HepG2 (cell line): ENCODE data around the gene MPC1L. TPM values are rescaled to one million over a fixed set of nuclear protein-coding genes. Genes with fewer than 3 reads are reported as not detected.
A peak's percentile ranks its signal among the peaks of the same experiment; 100 is the strongest.

Source experiments
- ATF4 ChIP-seq, 2 experiments: fragments of 450-650 bp in 1 of 2; sonication (generic) in 1 of 2; formaldehyde crosslinking; IDR thresholded peaks; 2 replicates each; pipeline versions ENCODE4 v1.5.0 to v1.8.0; 2020 to 2022; ENCODE audit warnings: mild to moderate bottlenecking in 1 of 2, missing genetic modification reagents in 1 of 2
- CREB1 ChIP-seq, 2 experiments: fragments of 450-650 bp in 1 of 2; IDR thresholded peaks; 2 replicates each; pipeline ENCODE4 v1.6.1; 2016 to 2017; ENCODE audit warnings: control low read depth in 1 of 2, mild to moderate bottlenecking in 1 of 2, missing compliant biosample characterization in 1 of 2, missing genetic modification characterization in 1 of 2
- EZH2 ChIP-seq: conservative IDR thresholded peaks from 2 replicates; pipeline ENCODE4 v1.6.1; 2012; ENCODE audit warnings: mild to moderate bottlenecking, low read depth, low read length, moderate library complexity
- KDM1A ChIP-seq: IDR thresholded peaks from 2 replicates; pipeline ENCODE4 v1.6.1; 2016; ENCODE audit warnings: missing compliant biosample characterization
- KLF12 ChIP-seq: sonication (generic); formaldehyde crosslinking; IDR thresholded peaks from 2 replicates; pipeline ENCODE4 v1.4.0; 2020; ENCODE audit warnings: missing genetic modification reagents, borderline replicate concordance
- MED8 ChIP-seq: sonication (generic); formaldehyde crosslinking; IDR thresholded peaks from 2 replicates; pipeline ENCODE4 v1.8.1; 2023; ENCODE audit warnings: mild to moderate bottlenecking, missing genetic modification reagents; ENCODE audit not compliant: insufficient replicate concordance
- NFIB ChIP-seq: sonication (generic); formaldehyde crosslinking; IDR thresholded peaks from 2 replicates; pipeline ENCODE4 v1.9.0; 2021; ENCODE audit warnings: missing genetic modification reagents, mild to moderate bottlenecking, borderline replicate concordance
- POLR2A ChIP-seq, 2 experiments: IDR thresholded peaks; 2 replicates each; pipeline ENCODE4 v1.6.1; 2011; ENCODE audit warnings: low read depth in 2 of 2, low read length in 2 of 2, mild to moderate bottlenecking in 1 of 2, moderate library complexity in 1 of 2; ENCODE audit not compliant: insufficient read depth in 1 of 2
- SP1 ChIP-seq, 2 experiments: fragments of 450-650 bp in 1 of 2; sonication (generic) in 1 of 2; formaldehyde crosslinking in 1 of 2; IDR thresholded peaks; 2 replicates each; pipeline versions ENCODE4 v1.4.0 to v1.6.1; 2016 to 2020; ENCODE audit warnings: missing genetic modification reagents in 1 of 2
- ZC3H4 ChIP-seq: sonication (generic); formaldehyde crosslinking; IDR thresholded peaks from 2 replicates; pipeline ENCODE4 v1.4.0; 2020; ENCODE audit warnings: missing genetic modification reagents, borderline replicate concordance
- ZFY ChIP-seq: sonication (generic); formaldehyde crosslinking; IDR thresholded peaks from 2 replicates; pipeline ENCODE4 v1.4.0; 2020; ENCODE audit warnings: missing genetic modification reagents
- ZNF234 ChIP-seq: sonication (generic); formaldehyde crosslinking; conservative IDR thresholded peaks from 2 replicates; pipeline ENCODE4 v1.5.1; 2020; ENCODE audit warnings: mild to moderate bottlenecking, missing genetic modification reagents
- ZNF678 ChIP-seq: sonication (generic); formaldehyde crosslinking; IDR thresholded peaks from 2 replicates; pipeline ENCODE4 v1.4.0; 2020; ENCODE audit warnings: mild to moderate bottlenecking, missing genetic modification reagents
- ZNF746 ChIP-seq: sonication (generic); formaldehyde crosslinking; IDR thresholded peaks from 2 replicates; pipeline ENCODE4 v1.8.0; 2022; ENCODE audit warnings: mild to moderate bottlenecking, missing genetic modification reagents
- ZNF776 ChIP-seq: sonication (generic); formaldehyde crosslinking; IDR thresholded peaks from 2 replicates; pipeline ENCODE4 v1.4.0; 2020; ENCODE audit warnings: mild to moderate bottlenecking, missing genetic modification reagents
- polyA plus RNA-seq, 8 experiments: library from polyadenylated mRNA; depleted of rRNA in 3 of 8; stranded (reverse) in 7 of 8; unstranded in 1 of 8; fragments of >200 nt; fragmentation: Illumina TruSeq in 4 of 8; extraction: Trizol in 4 of 8; gene quantifications; 2 replicates each; pipeline versions ENCODE4 v1.2.1 to v1.2.3, GENCODE V29; 2011 to 2016; ENCODE audit warnings: low read depth in 4 of 8, missing spikeins in 1 of 8, mixed read lengths in 1 of 8; ENCODE audit not compliant: insufficient read depth in 1 of 8
- total RNA-seq, 5 experiments: library from RNA; depleted of rRNA; stranded (reverse); fragments of >200 nt; fragmentation: Illumina TruSeq; extraction: Trizol; gene quantifications; 2 replicates each; pipeline ENCODE4 v1.2.3, GENCODE V29; 2016; ENCODE audit warnings: low read depth in 1 of 5

MPC1L gene
- total and polyA plus RNA-seq, 2 of the 13 experiments (the other 11 are each of a cell fraction or from before 2014, with no cell fraction given): not detected

DNA sequence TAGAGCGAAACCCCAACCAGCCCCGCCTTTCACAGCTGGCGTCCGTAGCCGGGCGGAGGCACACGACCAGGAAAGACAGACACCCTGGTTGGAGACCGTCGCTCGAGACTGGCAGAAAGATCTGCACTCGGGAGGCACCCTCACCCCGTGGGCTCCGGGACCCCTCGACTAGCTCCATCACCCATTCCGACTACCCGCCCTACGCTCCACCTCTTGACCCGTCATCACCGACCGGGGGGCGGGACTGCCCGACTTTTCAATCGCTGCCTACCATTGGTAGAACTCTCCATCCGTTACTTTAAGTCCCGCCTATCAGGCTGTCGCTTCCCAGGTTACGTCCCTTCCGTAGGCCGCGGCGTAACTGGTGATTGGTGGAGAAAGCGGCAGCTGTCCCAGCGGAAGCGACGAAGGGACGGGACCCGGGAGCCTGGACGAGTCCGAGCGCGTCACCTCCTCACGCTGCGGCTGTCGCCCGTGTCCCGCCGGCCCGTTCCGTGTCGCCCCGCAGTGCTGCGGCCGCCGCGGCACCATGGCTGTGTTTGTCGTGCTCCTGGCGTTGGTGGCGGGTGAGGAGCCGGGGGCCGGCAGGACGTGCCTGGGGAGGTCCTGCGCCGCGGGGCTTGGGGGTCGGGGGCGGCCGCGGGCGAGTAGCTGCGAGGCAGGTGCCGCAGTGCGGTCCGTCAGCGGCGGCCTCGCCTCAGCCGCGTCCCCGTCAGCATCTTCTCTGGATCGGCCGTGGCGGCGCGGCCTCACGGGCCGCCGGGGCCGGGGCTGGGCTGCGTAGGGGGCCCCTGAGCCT, 42.5 kb upstream of the MPC1L start, which contains the start of gene ATP6AP2 (continued):
- TF ChIP-seq ZNF776 (peak; percentile 51; the same call in 1 of the 2 replicates), KLF12 (CRISPR knock-in tag) (no peak), MED8 (CRISPR knock-in tag) (no peak), EZH2 (no peak), NFIB (no peak), KDM1A (CRISPR knock-in tag) (no peak), ATF4 (CRISPR knock-in tag; IDR thresholded peaks at IDR 0.05) (no peak), CREB1 (IDR thresholded peaks at IDR 0.05) (peak; percentile 90), CREB1 (CRISPR knock-in tag; IDR thresholded peaks at IDR 0.05) (peak; percentile 92), POLR2A (IDR thresholded peaks at IDR 0.05; ENCODE audit: insufficient read depth in 1 of 2, low read depth in 2 of 2, low read length in 2 of 2) (peak; percentile 45 to 73; a peak in 3 of 4 replicates), ZNF746 (CRISPR knock-in tag) (no peak), ZC3H4 (CRISPR knock-in tag) (no peak), ZFY (CRISPR knock-in tag) (peak; percentile 74), ZNF678 (CRISPR knock-in tag) (no peak), ZNF234 (0 out of 2 replicates have a peak, but pooled peaks have one; percentile 27), SP1 (IDR thresholded peaks at IDR 0.05) (no peak), SP1 (CRISPR knock-in tag; IDR thresholded peaks at IDR 0.05) (peak; percentile 45)
